AG10803 (cell line): Measurements from ENCODE around the gene ADCY5.
A peak's percentile ranks its signal among the peaks of the same experiment; 100 is the strongest.

Experiments
- DNase-seq: peaks from one replicate; pipeline ENCODE4 v3.0.0; 2010; ENCODE audit warnings: low read depth
- H3K4me3 ChIP-seq: 2 replicates; pipeline ENCODE4 v1.5.1; 2011; ENCODE audit warnings: mild to moderate bottlenecking, low read length, control low read depth
- CTCF ChIP-seq: conservative IDR thresholded peaks from 2 replicates; pipeline ENCODE4 v1.5.1; 2011; ENCODE audit warnings: mild to moderate bottlenecking, low read length, control low read depth, inconsistent platforms

Gene ADCY5

GRCh38 chr3:123383091-123384053 lies 65.5 kb downstream of the ADCY5 start:
- H3K4me3 ChIP-seq, result no peak overlapping the region
- peak; percentile 25 for DNase-seq
- TF ChIP-seq CTCF, result no peak

GRCh38 chr3:123380261-123380660 lies 68.6 kb downstream of the ADCY5 start:
- no peak for TF ChIP-seq CTCF
- H3K4me3 ChIP-seq, result no peak overlapping the region
- DNase-seq, result no peak

GRCh38 chr3:123379041-123379830 lies 69.7 kb downstream of the ADCY5 start:
- TF ChIP-seq CTCF, result no peak
- no peak overlapping the region for H3K4me3 ChIP-seq
- DNase-seq, result no peak

GRCh38 chr3:123378409-123378915 lies 70.4 kb downstream of the ADCY5 start:
- no peak overlapping the region for H3K4me3 ChIP-seq
- TF ChIP-seq CTCF, result no peak
- DNase-seq, result no peak

GRCh38 chr3:123377243-123377740 lies 71.6 kb downstream of the ADCY5 start:
- no peak for DNase-seq
- no peak for TF ChIP-seq CTCF
- H3K4me3 ChIP-seq, result no peak overlapping the region

- DNase-seq, result no peak
- H3K4me3 ChIP-seq, result no peak overlapping the region
- no peak for TF ChIP-seq CTCF
Measured at GRCh38 chr3:123376451-123377242, 72.2 kb downstream of the ADCY5 start.
